ENCODE measurements around the gene SORBS1.

SORBS1 gene

GRCh38 chr10:95532536-95532935 lies 28.6 kb downstream of the SORBS1 start:
- TF ChIP-seq MAX (IDR thresholded peaks at IDR 0.05) = no peak
- no peak for TF ChIP-seq TAF1 (IDR thresholded peaks at IDR 0.05; ENCODE audit: low read depth)
- no peak for TF ChIP-seq EP300 (IDR thresholded peaks at IDR 0.05; ENCODE audit: borderline replicate concordance)
- TF ChIP-seq EGR1 (IDR thresholded peaks at IDR 0.05) = no peak
- no peak for TF ChIP-seq CEBPB (IDR thresholded peaks at IDR 0.05)
- TF ChIP-seq USF1 (IDR thresholded peaks at IDR 0.05) = no peak
- TF ChIP-seq REST (IDR thresholded peaks at IDR 0.05; ENCODE audit: low read depth) = no peak
- no peak for TF ChIP-seq CREB1 (IDR thresholded peaks at IDR 0.05; ENCODE audit: low read depth)
- TF ChIP-seq ZBTB7A (IDR thresholded peaks at IDR 0.05; ENCODE audit: low read depth) = no peak
- TF ChIP-seq TEAD4 (IDR thresholded peaks at IDR 0.05) = no peak
- TF ChIP-seq FOXM1 (IDR thresholded peaks at IDR 0.05; ENCODE audit: borderline replicate concordance, low read depth) = no peak
- no peak for TF ChIP-seq TCF12 (IDR thresholded peaks at IDR 0.05; ENCODE audit: low read depth)
- TF ChIP-seq NFIC (IDR thresholded peaks at IDR 0.05) = no peak
- TF ChIP-seq YY1 (IDR thresholded peaks at IDR 0.05; ENCODE audit: low read depth) = no peak
- no peak for TF ChIP-seq RAD21 (IDR thresholded peaks at IDR 0.05; ENCODE audit: low read depth)

GRCh38 chr10:95531994-95532399 lies 29.2 kb downstream of the SORBS1 start:
- TF ChIP-seq RAD21 (IDR thresholded peaks at IDR 0.05; ENCODE audit: low read depth) (no peak), FOXM1 (IDR thresholded peaks at IDR 0.05; ENCODE audit: borderline replicate concordance, low read depth) (no peak), MAX (IDR thresholded peaks at IDR 0.05) (no peak), YY1 (IDR thresholded peaks at IDR 0.05; ENCODE audit: low read depth) (no peak), EGR1 (IDR thresholded peaks at IDR 0.05) (no peak), TEAD4 (IDR thresholded peaks at IDR 0.05) (no peak), EP300 (IDR thresholded peaks at IDR 0.05; ENCODE audit: borderline replicate concordance) (no peak), CREB1 (IDR thresholded peaks at IDR 0.05; ENCODE audit: low read depth) (no peak), NFIC (IDR thresholded peaks at IDR 0.05) (no peak), REST (IDR thresholded peaks at IDR 0.05; ENCODE audit: low read depth) (no peak), ZBTB7A (IDR thresholded peaks at IDR 0.05; ENCODE audit: low read depth) (no peak), USF1 (IDR thresholded peaks at IDR 0.05) (no peak), TCF12 (IDR thresholded peaks at IDR 0.05; ENCODE audit: low read depth) (no peak)

GRCh38 chr10:95531058-95531809 lies 29.9 kb downstream of the SORBS1 start:
- no peak for TF ChIP-seq NFIC (IDR thresholded peaks at IDR 0.05)
- no peak for TF ChIP-seq CEBPB (IDR thresholded peaks at IDR 0.05)
- TF ChIP-seq RAD21 (IDR thresholded peaks at IDR 0.05; ENCODE audit: low read depth) = no peak
- no peak for TF ChIP-seq TEAD4 (IDR thresholded peaks at IDR 0.05)

- TF ChIP-seq FOXM1 (IDR thresholded peaks at IDR 0.05; ENCODE audit: borderline replicate concordance, low read depth) = no peak
- TF ChIP-seq CEBPB (IDR thresholded peaks at IDR 0.05) = no peak
- no peak for TF ChIP-seq EGR1 (IDR thresholded peaks at IDR 0.05)
- TF ChIP-seq NFIC (IDR thresholded peaks at IDR 0.05) = no peak
- TF ChIP-seq TAF1 (IDR thresholded peaks at IDR 0.05; ENCODE audit: low read depth) = no peak
- no peak for TF ChIP-seq REST (IDR thresholded peaks at IDR 0.05; ENCODE audit: low read depth)
- no peak for TF ChIP-seq CREB1 (IDR thresholded peaks at IDR 0.05; ENCODE audit: low read depth)
- no peak for TF ChIP-seq RAD21 (IDR thresholded peaks at IDR 0.05; ENCODE audit: low read depth)
- no peak for TF ChIP-seq YY1 (IDR thresholded peaks at IDR 0.05; ENCODE audit: low read depth)
- no peak for TF ChIP-seq TCF12 (IDR thresholded peaks at IDR 0.05; ENCODE audit: low read depth)
- TF ChIP-seq ZBTB7A (IDR thresholded peaks at IDR 0.05; ENCODE audit: low read depth) = no peak
- TF ChIP-seq MAX (IDR thresholded peaks at IDR 0.05) = no peak
- no peak for TF ChIP-seq EP300 (IDR thresholded peaks at IDR 0.05; ENCODE audit: borderline replicate concordance)
- TF ChIP-seq TEAD4 (IDR thresholded peaks at IDR 0.05) = no peak
- no peak for TF ChIP-seq USF1 (IDR thresholded peaks at IDR 0.05)
Measured at GRCh38 chr10:95530561-95530960, 30.6 kb downstream of the SORBS1 start.

Data from Ishikawa (cell line).